SHP77 treated with DMSO at 0.1 percent for 48 hours (cell line): Measurements from ENCODE around the gene LMTK3.

Source experiments
- DNase-seq: peaks from one replicate; lab custom pipeline; 2025; lab: John Stamatoyannopoulos, UW

Gene LMTK3

GRCh38 chr19:48469934-48470680 is 41.5 kb downstream of the LMTK3 start:
- DNase-seq = no peak

GRCh38 chr19:48469289-48469881 is 42.2 kb downstream of the LMTK3 start, which contains the start of gene CYTH2:
Gene CYTH2, plus strand, starts transcription at chr19:48469369. Its CDS starts 139 bp downstream, at chr19:48469508.
- DNase-seq = peak; percentile 23

- peak; percentile 99 for DNase-seq
Measured at GRCh38 chr19:48468772-48469288, 42.8 kb downstream of the LMTK3 start.

GRCh38 chr19:48466561-48467325 is 44.9 kb downstream of the LMTK3 start:
- no peak for DNase-seq

GRCh38 chr19:48465215-48465614 is 46.4 kb downstream of the LMTK3 start:
- DNase-seq = no peak

- no peak for DNase-seq
Measured at GRCh38 chr19:48461982-48462655, 49.5 kb downstream of the LMTK3 start.

GRCh38 chr19:48461651-48461981 is 50.0 kb downstream of the LMTK3 start:
- no peak for DNase-seq

- DNase-seq = no peak
Measured at GRCh38 chr19:48458016-48458415, 53.6 kb downstream of the LMTK3 start.

- DNase-seq = no peak
Measured at GRCh38 chr19:48456864-48457263, 54.8 kb downstream of the LMTK3 start.

GRCh38 chr19:48455908-48456562 is 55.6 kb downstream of the LMTK3 start:
- DNase-seq = no peak

GRCh38 chr19:48455171-48455907 is 56.3 kb downstream of the LMTK3 start, which contains the start of gene KCNJ14:
Gene KCNJ14, plus strand, starts transcription at chr19:48455574. Its CDS starts 6,151 bp downstream, at chr19:48461725.
- no peak for DNase-seq

- no peak for DNase-seq
Measured at GRCh38 chr19:48454150-48454730, 57.4 kb downstream of the LMTK3 start.

- no peak for DNase-seq
Measured at GRCh38 chr19:48452289-48453190, 59.1 kb downstream of the LMTK3 start.

GRCh38 chr19:48451624-48452023 is 60.0 kb downstream of the LMTK3 start:
- DNase-seq = no peak

- DNase-seq = no peak
Measured at GRCh38 chr19:48450863-48451262, 60.8 kb downstream of the LMTK3 start.

- DNase-seq = no peak
Measured at GRCh38 chr19:48450441-48450840, 61.2 kb downstream of the LMTK3 start.

GRCh38 chr19:48448563-48448962 is 63.1 kb downstream of the LMTK3 start:
- no peak for DNase-seq

- DNase-seq = no peak
Measured at GRCh38 chr19:48446579-48446978, 65.1 kb downstream of the LMTK3 start.
